ENCODE data around the gene SKAP1.

DNA sequence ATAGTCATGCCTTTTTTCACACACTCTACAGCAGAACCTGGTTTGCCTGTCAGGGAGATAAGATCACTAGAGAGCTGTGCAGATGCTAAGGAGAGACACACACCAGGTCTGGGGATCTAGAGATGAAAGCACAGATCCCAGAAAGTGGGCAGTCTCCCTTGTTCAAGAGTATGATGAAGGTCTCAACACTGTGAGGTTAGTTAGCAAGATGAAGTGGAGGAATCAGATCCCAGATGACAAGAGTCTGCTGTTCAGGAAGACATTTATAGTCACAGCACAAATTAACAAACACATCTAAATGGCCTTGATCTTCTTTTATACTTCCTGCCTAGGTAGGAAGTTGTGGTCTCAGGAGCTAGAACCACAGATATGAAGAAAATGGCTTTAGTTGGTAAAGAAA is 23.4 kb upstream of the SKAP1 start:
- TF ChIP-seq, protein P1, sequence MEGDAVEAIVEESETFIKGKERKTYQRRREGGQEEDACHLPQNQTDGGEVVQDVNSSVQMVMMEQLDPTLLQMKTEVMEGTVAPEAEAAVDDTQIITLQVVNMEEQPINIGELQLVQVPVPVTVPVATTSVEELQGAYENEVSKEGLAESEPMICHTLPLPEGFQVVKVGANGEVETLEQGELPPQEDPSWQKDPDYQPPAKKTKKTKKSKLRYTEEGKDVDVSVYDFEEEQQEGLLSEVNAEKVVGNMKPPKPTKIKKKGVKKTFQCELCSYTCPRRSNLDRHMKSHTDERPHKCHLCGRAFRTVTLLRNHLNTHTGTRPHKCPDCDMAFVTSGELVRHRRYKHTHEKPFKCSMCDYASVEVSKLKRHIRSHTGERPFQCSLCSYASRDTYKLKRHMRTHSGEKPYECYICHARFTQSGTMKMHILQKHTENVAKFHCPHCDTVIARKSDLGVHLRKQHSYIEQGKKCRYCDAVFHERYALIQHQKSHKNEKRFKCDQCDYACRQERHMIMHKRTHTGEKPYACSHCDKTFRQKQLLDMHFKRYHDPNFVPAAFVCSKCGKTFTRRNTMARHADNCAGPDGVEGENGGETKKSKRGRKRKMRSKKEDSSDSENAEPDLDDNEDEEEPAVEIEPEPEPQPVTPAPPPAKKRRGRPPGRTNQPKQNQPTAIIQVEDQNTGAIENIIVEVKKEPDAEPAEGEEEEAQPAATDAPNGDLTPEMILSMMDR (IDR thresholded peaks at IDR 0.05) = no peak
- TF ChIP-seq EP300 (IDR thresholded peaks at IDR 0.05) (no peak), POLR2AphosphoS5 (IDR thresholded peaks at IDR 0.05) (no peak)

Measured in upper lobe of left lung (tissue), 4 donors.